ENCODE data around the gene CCDC85A. TPM values are rescaled to one million over a fixed set of nuclear protein-coding genes. Genes with fewer than 3 reads are reported as not detected.

The CCDC85A gene
- total and polyA plus RNA-seq, 2 of the 8 experiments (the other 6 are each of a cell fraction or from before 2014, with no cell fraction given), result 0.20 TPM; not detected in 1

DNA sequence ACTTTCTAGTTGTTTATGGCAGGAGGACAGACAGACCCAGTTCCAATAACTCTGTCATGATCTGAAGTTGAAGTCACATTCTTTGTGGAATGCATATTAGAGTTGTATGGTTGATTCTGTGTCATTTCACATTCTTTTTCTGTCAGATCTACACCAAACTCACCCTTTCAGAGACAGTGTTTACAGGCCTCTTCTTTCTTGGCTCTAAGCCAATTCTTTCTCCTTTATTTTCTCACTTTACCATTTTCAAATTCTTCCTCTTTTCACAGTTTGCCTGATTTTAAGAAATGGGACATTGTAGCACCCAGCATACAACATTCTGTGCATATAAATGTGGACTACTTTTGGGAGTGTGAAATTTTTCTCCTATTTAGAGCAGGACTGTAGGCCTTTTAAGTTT, 103.7 kb downstream of the CCDC85A start:
- H4K91ac ChIP-seq (replicated peaks; ENCODE audit: insufficient read length, low read length), result no peak overlapping the region
- no peak for TF ChIP-seq BACH1 (IDR thresholded peaks at IDR 0.05; ENCODE audit: low read length)
- TF ChIP-seq RBBP5 (IDR thresholded peaks at IDR 0.05; ENCODE audit: borderline replicate concordance, low read depth, low read length), result no peak
- no peak for TF ChIP-seq FOSL1 (IDR thresholded peaks at IDR 0.05; ENCODE audit: insufficient read depth, low read depth, low read length)
- no peak for TF ChIP-seq YY1 (IDR thresholded peaks at IDR 0.05; ENCODE audit: low read depth, low read length)
- TF ChIP-seq CHD1 (IDR thresholded peaks at IDR 0.05; ENCODE audit: low read depth, low read length), result no peak
- TF ChIP-seq MAFK (IDR thresholded peaks at IDR 0.05; ENCODE audit: low read depth, low read length), result no peak
- TF ChIP-seq, protein P1, sequence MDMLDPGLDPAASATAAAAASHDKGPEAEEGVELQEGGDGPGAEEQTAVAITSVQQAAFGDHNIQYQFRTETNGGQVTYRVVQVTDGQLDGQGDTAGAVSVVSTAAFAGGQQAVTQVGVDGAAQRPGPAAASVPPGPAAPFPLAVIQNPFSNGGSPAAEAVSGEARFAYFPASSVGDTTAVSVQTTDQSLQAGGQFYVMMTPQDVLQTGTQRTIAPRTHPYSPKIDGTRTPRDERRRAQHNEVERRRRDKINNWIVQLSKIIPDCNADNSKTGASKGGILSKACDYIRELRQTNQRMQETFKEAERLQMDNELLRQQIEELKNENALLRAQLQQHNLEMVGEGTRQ (IDR thresholded peaks at IDR 0.05; ENCODE audit: low read length), result no peak
- no peak for TF ChIP-seq RNF2 (IDR thresholded peaks at IDR 0.05; ENCODE audit: borderline replicate concordance, low read depth, low read length, missing control alignments, poor library complexity, severe bottlenecking)
- no peak for TF ChIP-seq SRF (IDR thresholded peaks at IDR 0.05; ENCODE audit: low read depth, low read length)
- TF ChIP-seq RAD21 (IDR thresholded peaks at IDR 0.05 in 1 of 2, conservative IDR thresholded peaks at IDR 0.05 in 1 of 2; ENCODE audit: low read depth in 2 of 2, low read length in 2 of 2), result no peak

More for the DNA sequence above, 103.7 kb downstream of the CCDC85A start:
- no peak overlapping the region for H3K14ac ChIP-seq (ENCODE audit: insufficient read length)
- no peak overlapping the region for H3K27ac ChIP-seq (ENCODE audit: low read depth, low read length)
- ChIA-PET POLR2A (ENCODE audit: partially characterized antibody) (no interaction called here), CTCF (ENCODE audit: partially characterized antibody) (no interaction called here)
- no peaks in the 10 kb centered on the region for H3K79me2 ChIP-seq (ENCODE audit: control insufficient read depth in 1 of 2, insufficient read depth in 2 of 2, low read length in 2 of 2)
- no peaks in the 10 kb centered on the region for H3K23me2 ChIP-seq (ENCODE audit: low read depth, low read length)
- H3K18ac ChIP-seq (ENCODE audit: extremely low read depth, low read length), result no peak overlapping the region
- no peak overlapping the region for H2BK5ac ChIP-seq (ENCODE audit: low read depth, low read length)
- no peaks in the 10 kb centered on the region for H3K36me3 ChIP-seq (ENCODE audit: control insufficient read depth in 2 of 4, insufficient read depth in 4 of 4, low read length in 3 of 4)
- H3K4me2 ChIP-seq (ENCODE audit: insufficient read depth in 1 of 2, low read depth in 2 of 2, low read length in 2 of 2), result no peak overlapping the region
- no peak overlapping the region for H3K9ac ChIP-seq (replicated peaks in 1 of 4; ENCODE audit: extremely low read depth in 1 of 4, low read depth in 3 of 4, low read length in 3 of 4)
- FAIRE-seq, result no peak
- H2BK12ac ChIP-seq (ENCODE audit: low read depth, low read length), result no peak overlapping the region
- H3K4ac ChIP-seq (replicated peaks; ENCODE audit: insufficient read length, low read depth, low read length), result no peak overlapping the region
- no peaks in the 10 kb centered on the region for H3K79me1 ChIP-seq (ENCODE audit: low read depth, low read length)
- H3K4me1 ChIP-seq (replicated peaks in 1 of 4; ENCODE audit: control insufficient read depth in 3 of 4, insufficient read depth in 4 of 4, low read length in 3 of 4), result no peaks in the 10 kb centered on the region
- no peaks in the 10 kb centered on the region for H3K27me3 ChIP-seq (replicated peaks in 1 of 4; ENCODE audit: control insufficient read depth in 3 of 4, extremely low read depth in 1 of 4, insufficient read depth in 3 of 4, low read length in 3 of 4)
- H2BK120ac ChIP-seq (replicated peaks; ENCODE audit: low read depth, low read length), result no peak overlapping the region
- DNase-seq (ENCODE audit: low read depth in 1 of 2, low spot score in 2 of 2), result no peak
- H3K23ac ChIP-seq (ENCODE audit: insufficient read length), result no peak overlapping the region
- H3K56ac ChIP-seq (replicated peaks; ENCODE audit: insufficient read length, low read depth, low read length), result no peak overlapping the region
- H2BK20ac ChIP-seq (ENCODE audit: low read length), result no peak overlapping the region
- no peaks in the 10 kb centered on the region for H4K20me1 ChIP-seq (replicated peaks in 1 of 2; ENCODE audit: control insufficient read depth in 1 of 2, insufficient read depth in 2 of 2, low read length in 2 of 2)
- H4K8ac ChIP-seq (ENCODE audit: extremely low read depth, insufficient read depth, low read length), result no peak overlapping the region
- no peak overlapping the region for H4K5ac ChIP-seq (ENCODE audit: insufficient read length, low read depth, low read length)
- no peaks in the 10 kb centered on the region for H3K9me3 ChIP-seq (ENCODE audit: insufficient read depth in 2 of 2, low read depth in 1 of 2, low read length in 1 of 2)
- H2BK15ac ChIP-seq (ENCODE audit: low read length), result no peak overlapping the region
- no peak overlapping the region for H2AFZ ChIP-seq (ENCODE audit: low read length)
- no peak overlapping the region for H2AK5ac ChIP-seq (ENCODE audit: low read depth, low read length)
- H3K4me3 ChIP-seq (ENCODE audit: extremely low read depth in 1 of 4, insufficient read depth in 2 of 4, low read depth in 3 of 4, low read length in 4 of 4), result no peak overlapping the region

Measured in H1 (cell line).